ENCODE results near the gene DIDO1.
A peak's percentile ranks its signal among the peaks of the same experiment; 100 is the strongest.

The DIDO1 gene

DNA sequence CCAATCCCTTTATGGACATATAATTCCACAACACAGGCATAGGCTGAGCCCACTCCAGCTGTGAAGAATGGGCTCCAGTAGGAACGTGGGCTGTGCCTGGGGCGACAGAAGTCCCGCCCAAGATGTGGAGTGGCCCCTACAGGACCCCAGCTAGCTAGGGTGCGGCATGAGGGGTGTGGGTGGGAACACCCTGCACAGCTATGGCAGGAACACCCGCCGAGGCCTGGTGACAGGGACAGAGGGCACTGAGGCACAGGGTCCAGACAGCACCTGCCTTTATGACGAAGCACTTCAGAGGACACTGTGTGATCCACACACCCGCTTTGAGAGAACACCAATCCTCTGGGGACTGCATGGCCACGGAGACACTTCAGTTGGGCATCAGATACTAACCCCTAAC is 36.4 kb downstream of the DIDO1 start:
- DNase-seq = no peak

GRCh38 chr20:62889411-62889810 is 36.9 kb downstream of the DIDO1 start:
- DNase-seq = no peak

GRCh38 chr20:62888910-62889309 is 37.4 kb downstream of the DIDO1 start:
- DNase-seq = no peak

GRCh38 chr20:62888406-62888805 is 37.9 kb downstream of the DIDO1 start:
- DNase-seq = no peak

- no peak for DNase-seq
These were observed 38.5 kb downstream of the DIDO1 start for GRCh38 chr20:62887860-62888239.

DNA sequence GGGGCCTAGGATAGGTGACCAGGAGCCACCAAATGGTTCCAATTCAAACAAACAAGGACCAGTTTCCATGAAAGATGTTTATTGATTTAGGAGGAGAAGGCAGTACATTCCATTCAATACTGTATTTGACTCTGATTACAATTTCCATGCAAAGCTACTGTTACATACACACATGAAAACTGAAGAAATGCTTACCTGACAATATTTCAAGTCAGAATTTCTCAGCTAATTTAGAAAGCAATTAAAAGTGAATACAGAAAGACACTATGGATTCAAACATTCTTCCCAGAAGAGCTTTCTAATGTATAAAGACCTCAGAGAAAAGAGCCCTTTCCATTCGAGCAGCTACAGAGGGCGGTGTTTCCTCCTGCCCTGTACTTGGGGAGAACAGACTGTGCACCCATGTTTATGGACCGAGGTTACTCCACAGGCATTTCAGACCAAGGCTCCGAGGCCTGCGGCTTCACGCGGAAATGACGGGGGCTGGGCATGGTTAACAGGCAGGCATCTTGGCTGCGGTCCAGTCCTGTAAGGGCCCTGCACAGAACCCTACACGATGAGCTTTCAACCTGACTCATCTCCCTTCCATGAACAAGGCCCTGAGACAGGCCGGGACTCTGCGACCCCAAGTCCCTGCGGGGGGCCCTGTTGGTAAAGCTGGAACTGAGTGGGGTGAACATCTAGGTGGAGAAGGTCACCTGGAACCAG is 39.0 kb downstream of the DIDO1 start:
- peak; percentile 17 for DNase-seq

GRCh38 chr20:62886709-62887058 is 39.6 kb downstream of the DIDO1 start:
- DNase-seq = no peak

DNA sequence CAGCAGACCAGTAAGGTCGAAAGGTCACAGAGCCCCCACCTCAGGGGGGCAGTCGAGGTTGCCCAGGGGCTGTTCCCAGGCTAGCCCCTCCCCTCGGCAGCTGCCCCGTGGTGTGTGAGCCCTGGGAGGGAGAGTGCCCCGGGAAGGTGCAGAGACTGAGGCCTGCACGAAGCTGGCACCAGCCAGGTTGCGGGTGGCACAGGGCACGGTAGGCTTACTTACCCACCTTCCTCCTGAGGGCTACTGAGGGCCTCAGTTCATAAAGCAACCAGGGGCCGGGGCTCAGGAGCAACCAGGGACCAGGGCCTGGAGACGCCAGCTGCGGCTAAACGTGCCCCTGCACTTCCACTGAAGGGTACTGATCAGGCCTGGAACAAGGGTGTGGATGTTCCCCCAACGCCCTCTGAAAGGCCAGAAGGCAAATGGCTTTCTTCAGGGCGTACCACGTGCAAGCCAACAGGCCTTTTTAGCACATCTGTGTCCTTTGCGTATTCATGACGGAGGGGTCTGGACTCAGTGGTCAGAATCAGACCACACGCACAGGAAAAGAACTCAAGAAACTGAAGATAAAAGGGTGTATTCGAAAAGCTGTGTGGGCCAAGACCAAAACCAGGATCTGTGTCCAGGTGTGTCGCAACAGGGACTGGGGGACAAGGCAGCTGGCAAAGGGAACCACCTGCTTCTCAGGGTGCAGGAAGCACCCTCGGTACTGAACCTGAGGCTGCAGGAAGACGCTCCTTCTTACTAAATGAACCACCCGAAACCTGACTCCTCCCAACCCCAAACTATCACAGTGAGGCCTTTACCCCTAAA is 40.2 kb downstream of the DIDO1 start:
- no peak for DNase-seq

DNA sequence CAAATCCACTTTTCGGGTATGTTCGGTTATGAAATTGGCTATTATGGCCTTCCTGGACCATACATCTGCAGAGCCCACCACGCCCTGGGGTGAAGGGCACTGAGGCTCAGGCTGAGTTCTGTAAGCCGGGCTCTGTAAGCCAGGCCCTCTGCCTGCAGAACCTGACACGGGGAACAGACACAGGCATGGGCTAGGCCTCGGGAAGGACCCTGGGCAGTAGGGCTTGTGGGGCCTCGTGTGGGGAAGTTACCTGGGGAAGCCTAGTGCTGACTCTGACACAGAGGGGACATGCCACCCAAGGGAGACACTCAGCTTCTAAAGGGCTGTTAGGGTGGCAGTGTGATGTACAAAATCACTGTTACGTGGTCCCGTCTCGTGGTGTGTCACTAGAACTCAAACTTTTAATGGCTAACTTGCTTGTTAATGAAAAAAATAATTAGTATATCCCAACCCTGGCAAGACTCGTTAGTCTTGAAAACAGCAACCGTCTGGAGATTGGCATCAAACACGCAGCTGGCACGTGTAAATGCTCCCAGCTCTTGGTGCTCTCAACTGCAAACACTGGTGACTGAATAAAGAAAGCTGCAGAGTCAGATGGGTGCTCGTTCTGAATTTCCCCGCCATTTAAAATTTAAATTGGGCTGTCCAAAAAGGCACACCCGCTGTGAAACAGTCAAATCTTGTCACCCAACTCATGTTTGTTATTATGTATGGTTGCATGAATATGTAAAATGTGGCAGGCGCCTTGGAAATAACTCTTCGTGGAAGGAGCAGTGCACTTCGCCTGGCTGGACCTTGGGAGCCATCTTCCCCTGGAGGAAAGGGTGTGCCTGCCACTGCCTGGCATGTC is 41.0 kb downstream of the DIDO1 start:
- no peak for DNase-seq

GRCh38 chr20:62884556-62884955 is 41.7 kb downstream of the DIDO1 start:
- no peak for DNase-seq

DNA sequence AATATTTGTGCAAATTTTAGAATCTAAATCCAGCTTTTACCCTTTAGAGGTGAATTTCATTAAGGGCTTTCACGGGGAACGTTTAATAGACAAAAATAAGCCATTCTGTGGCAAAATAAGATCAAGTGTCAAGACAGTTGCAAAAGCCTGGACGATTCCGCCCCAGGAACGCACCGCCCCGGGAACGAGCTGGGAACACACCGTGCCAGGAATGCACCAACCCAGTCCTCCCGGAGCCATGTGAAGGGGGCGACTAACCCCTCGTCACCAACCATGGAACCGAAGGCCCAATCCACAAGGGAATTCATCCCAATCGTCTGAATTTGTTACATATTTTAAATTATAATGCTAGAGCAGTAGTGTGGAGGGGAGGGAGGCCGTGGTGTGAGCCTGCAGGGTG is 43.9 kb downstream of the DIDO1 start:
- no peak for DNase-seq

- DNase-seq = no peak
These were observed 44.5 kb downstream of the DIDO1 start for GRCh38 chr20:62881662-62882395.

DNA sequence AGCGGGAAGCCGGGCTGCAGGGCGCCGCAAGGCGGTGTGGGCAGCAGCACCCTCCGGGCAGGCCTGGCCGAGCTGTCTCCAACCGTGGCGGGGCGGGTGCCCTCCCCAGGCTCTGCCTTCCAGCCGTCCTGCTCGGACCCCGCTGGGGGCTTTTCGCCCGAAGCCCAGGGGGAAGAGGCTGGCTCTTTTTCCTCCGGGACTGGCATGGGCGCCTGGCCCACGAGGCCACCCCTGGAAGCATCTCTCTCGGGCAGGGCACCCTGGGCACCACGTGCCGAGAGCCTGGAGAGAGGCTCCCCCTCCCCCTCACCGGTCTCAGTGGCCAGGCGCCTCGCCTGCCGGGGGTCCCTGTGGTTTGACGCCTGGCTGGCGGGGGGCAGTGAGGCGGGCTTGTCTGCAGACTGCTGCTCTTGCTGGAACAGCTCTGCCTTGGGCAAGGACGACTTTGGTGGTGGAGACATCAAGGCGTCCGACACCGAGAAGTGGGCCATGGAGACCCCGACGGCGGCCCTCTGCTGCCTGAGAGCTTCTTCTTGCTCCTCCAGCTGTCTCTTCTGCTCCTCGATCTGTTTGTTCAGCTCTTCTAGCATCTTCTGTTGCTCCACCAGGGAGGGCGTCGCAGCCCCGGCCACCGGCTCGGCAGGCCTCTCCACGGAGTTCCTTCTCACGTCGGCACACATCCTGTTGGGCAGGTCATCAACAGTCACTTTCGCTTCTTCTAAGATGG is 45.2 kb downstream of the DIDO1 start:
- DNase-seq = no peak

DNA sequence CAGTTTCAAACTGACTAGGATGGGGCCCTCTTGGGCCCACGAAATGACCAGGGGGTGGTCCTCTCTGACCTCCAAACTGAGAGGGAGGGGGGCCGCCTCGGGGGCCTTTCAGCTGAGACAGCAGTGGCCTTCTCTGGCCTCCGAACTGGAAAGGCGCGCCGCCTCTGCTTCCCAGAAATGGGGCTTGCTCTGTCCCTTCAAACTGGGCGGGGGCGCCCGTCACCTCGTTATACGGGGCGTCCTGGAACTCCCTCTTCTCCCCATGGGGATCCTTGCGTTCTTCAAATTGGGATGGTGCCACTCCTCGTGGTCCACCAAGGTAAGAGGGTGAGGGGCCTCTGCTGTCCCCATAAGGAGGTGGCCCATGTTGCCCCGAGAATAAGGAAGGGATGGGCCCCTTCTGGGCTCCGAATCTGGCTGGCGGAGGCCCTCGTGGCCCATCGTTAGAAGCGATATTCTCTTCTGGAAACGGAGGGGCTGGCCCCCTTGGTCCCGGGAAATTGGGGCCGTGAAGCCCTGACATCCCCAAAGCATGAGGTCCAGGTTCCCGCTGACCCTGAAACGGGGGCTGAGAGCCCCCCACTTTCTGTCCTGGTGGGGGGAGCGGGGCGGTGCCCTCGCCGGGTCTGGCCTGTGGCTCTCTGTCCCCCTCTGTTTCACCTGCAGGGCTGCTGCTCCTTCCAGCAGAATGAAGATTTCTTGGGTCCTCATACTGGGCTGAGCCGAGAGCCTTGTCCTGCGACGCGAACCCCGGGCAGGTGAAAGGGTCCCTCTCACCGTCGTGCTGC is 46.0 kb downstream of the DIDO1 start:
- DNase-seq = no peak

DNA sequence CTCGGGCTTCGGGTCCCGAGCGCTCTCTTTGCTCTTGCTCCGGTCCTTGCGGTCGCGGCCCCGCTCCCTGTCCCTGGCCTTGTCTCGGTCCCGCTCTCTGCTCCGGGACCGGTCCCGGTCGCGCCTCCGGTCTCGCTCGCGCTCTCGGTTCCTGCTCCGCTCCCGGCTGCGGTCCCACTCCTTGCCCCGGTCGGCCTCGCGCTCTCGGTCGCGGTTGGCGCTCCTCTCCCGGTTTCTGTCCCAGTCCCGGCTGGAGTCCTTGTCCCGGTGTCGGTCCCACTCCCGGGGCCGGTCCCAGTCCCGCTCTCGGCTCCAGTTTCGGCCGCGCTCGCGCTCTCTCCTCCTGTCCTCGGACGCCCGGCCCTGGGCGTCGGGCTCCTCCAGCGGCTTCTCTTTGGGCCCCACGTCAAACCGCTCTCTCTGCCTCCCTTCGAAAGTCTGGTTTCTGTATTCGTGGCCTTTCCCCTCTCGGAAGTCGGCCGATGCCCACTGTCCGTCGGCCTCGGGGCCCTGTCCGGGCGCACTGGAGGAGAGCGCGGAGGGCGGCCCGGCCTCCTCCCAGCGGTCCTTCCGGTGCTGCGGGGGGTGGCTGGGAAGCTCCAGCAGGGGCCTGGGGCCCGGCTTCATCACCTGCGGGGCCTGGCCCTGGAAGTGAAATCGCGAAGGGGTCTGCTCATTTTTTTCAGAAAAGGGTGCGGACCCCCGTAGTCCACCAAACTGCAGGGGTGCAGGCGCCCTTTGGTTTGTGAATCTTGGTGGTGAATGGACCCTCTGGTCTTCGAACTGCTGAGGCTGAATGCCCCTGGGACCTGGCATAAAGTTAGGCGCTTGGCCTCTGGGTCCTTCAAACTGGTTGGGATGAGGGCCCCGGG is 46.8 kb downstream of the DIDO1 start:
- no peak for DNase-seq

- no peak for DNase-seq
These were observed 47.9 kb downstream of the DIDO1 start for GRCh38 chr20:62878244-62879038.

DNA sequence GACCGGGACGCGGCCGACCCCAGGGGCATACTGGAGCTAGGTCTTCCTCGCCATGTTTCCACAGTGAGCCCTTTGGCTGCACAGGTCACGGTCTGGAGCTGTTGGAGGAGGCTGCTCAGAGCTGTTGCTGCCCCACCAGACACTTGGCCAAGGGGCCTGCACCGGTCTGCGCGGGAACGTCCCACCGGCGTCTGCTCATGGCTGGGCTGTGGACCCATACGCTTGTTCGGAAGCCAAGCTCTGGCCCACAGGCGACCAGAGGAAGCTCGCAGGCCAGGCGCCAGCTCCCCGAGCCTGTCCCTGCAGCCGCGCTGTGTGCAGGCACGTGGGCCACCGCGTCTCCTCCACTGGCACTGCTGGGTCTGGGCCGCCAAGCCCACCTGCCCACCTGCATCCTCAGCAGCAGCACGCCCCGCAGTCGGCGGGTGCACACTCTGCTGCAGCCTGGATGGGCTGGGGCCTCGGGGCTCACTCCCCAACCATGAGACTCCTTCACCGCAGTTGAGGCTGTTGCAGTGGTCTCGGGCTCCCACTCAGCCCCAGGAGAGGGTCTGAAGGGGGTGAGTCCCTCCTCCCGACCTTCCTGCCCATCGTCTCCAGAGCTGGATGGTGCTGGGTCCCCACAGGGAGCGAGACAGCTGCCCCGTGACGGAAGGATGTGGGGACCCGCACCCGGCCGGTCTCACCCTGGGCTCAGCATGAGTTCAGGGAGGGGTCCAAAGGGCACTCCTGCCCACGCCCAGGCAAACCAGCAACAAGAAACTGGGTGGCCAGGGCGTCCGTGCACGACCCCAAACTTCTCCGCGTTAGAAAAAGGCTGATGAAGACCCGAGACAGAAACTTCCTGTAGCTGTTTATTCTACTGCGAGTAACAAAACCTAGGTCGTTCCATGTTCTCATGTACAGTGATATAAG is 49.1 kb downstream of the DIDO1 start:
- DNase-seq = no peak

GRCh38 chr20:62876501-62876901 is 49.8 kb downstream of the DIDO1 start:
- no peak for DNase-seq
